Globus pallidus (tissue), 1 donor: ENCODE results near the gene ZNF599.
A peak's percentile ranks its signal among the peaks of the same experiment; 100 is the strongest.
"Not testable (repeated sequence)": the region's sequence is repeated elsewhere in the genome, so short reads cannot be mapped to it uniquely, and the experiment has no call there.

Experiments used
- DNase-seq: peaks from one replicate; pipeline ENCODE4 v3.0.0-alpha.2; 2015; ENCODE audit warnings: low spot score

ZNF599 gene

GRCh38 chr19:34772697-34773554 lies at the start of gene ZNF599:
ZNF599 (minus strand) TSS chr19:34773215; CDS start chr19:34772841, 374 bp downstream.
- DNase-seq: peak; percentile 89

GRCh38 chr19:34818270-34818669 lies 45.3 kb upstream of the ZNF599 start:
- no peak for DNase-seq

- DNase-seq: no peak
Measured at GRCh38 chr19:34816708-34817107, 43.7 kb upstream of the ZNF599 start.

GRCh38 chr19:34808566-34808965 lies 35.6 kb upstream of the ZNF599 start:
- no peak for DNase-seq

GRCh38 chr19:34806976-34807860 lies 34.2 kb upstream of the ZNF599 start:
- DNase-seq: no peak

- no peak for DNase-seq
Measured at GRCh38 chr19:34804115-34804514, 31.1 kb upstream of the ZNF599 start.

GRCh38 chr19:34796953-34797352 lies 23.9 kb upstream of the ZNF599 start:
- DNase-seq: not testable (repeated sequence)

GRCh38 chr19:34794066-34794960 lies 21.3 kb upstream of the ZNF599 start:
- no peak for DNase-seq

GRCh38 chr19:34793565-34793964 lies 20.6 kb upstream of the ZNF599 start:
- no peak for DNase-seq

GRCh38 chr19:34788074-34788473 lies 15.1 kb upstream of the ZNF599 start:
- no peak for DNase-seq

GRCh38 chr19:34787059-34787824 lies 14.2 kb upstream of the ZNF599 start:
- DNase-seq: no peak

- no peak for DNase-seq
Measured at GRCh38 chr19:34786236-34786635, 13.2 kb upstream of the ZNF599 start.

- DNase-seq: no peak
Measured at GRCh38 chr19:34779652-34780051, 6.6 kb upstream of the ZNF599 start.

GRCh38 chr19:34778342-34778741 lies 5.3 kb upstream of the ZNF599 start:
- no peak for DNase-seq

- no peak for DNase-seq
Measured at GRCh38 chr19:34774857-34775256, 1.8 kb upstream of the ZNF599 start.

GRCh38 chr19:34773555-34773864 lies 495 bp upstream of the ZNF599 start:
- no peak for DNase-seq

GRCh38 chr19:34767951-34768350 lies 5.1 kb downstream of the ZNF599 start:
- DNase-seq: no peak

GRCh38 chr19:34766386-34766785 lies 6.6 kb downstream of the ZNF599 start:
- no peak for DNase-seq

GRCh38 chr19:34759218-34759917 lies 13.6 kb downstream of the ZNF599 start:
- DNase-seq: no peak

- no peak for DNase-seq
Measured at GRCh38 chr19:34757441-34757840, 15.6 kb downstream of the ZNF599 start.
